SK-N-SH treated with all-trans-retinoic acid at 6 μM for 48 hours (cell line): ENCODE data around the gene SYT10.
"Not testable (repeated sequence)": the region's sequence is repeated elsewhere in the genome, so short reads cannot be mapped to it uniquely, and the experiment has no call there.

Experiments
- ATAC-seq: fragments of 200-7000 bp; cut with Tn5 transposase; 3 replicates; pipeline ENCODE4 v1.9.1; 2020; ENCODE audit warnings: mild to moderate bottlenecking, moderate library complexity
- ARNTL ChIP-seq: fragments of 450-650 bp; formaldehyde crosslinking; IDR thresholded peaks from 2 replicates; pipeline ENCODE4 v1.5.0; 2020; ENCODE audit warnings: low read depth, mild to moderate bottlenecking, moderate library complexity, borderline replicate concordance
- CSDC2 ChIP-seq: fragments of 250-450 bp; sonication (Bioruptor Pico); IDR thresholded peaks from 2 replicates; pipeline ENCODE4 v1.5.0; 2020; ENCODE audit warnings: mild to moderate bottlenecking, moderate library complexity
- ESRRG ChIP-seq: fragments of 250-450 bp; sonication (Bioruptor Pico); IDR thresholded peaks from 2 replicates; pipeline ENCODE4 v1.6.1; 2021; ENCODE audit warnings: mild to moderate bottlenecking
- GLIS3 ChIP-seq: fragments of 250-450 bp; sonication (Bioruptor Pico); IDR thresholded peaks from 2 replicates; pipeline ENCODE4 v1.5.0; 2020; ENCODE audit warnings: mild to moderate bottlenecking, moderate library complexity
- ISL1 ChIP-seq: fragments of 250-450 bp; sonication (Bioruptor Pico); IDR thresholded peaks from 2 replicates; pipeline ENCODE4 v2.1.2; 2022; ENCODE audit warnings: mild to moderate bottlenecking, moderate library complexity
- OSR1 ChIP-seq: fragments of 250-450 bp; sonication (Bioruptor Pico); IDR thresholded peaks from 2 replicates; pipeline ENCODE4 v1.8.0; 2022; ENCODE audit warnings: moderate library complexity, mild to moderate bottlenecking, inconsistent platforms
- POU6F1 ChIP-seq: fragments of 250-450 bp; sonication (Bioruptor Pico); IDR thresholded peaks from 2 replicates; pipeline ENCODE4 v1.8.0; 2021; ENCODE audit warnings: low read depth, mild to moderate bottlenecking, moderate library complexity, borderline replicate concordance
- PPARA ChIP-seq: fragments of 250-450 bp; sonication (Bioruptor Pico); IDR thresholded peaks from 2 replicates; pipeline ENCODE4 v1.5.0; 2020; ENCODE audit warnings: mild to moderate bottlenecking, borderline replicate concordance
- RARB ChIP-seq: fragments of 250-450 bp; sonication (Bioruptor Pico); IDR thresholded peaks from 2 replicates; pipeline ENCODE4 v1.8.0; 2021; ENCODE audit warnings: mild to moderate bottlenecking, moderate library complexity
- SNAI2 ChIP-seq: fragments of 250-450 bp; sonication (Bioruptor Pico); IDR thresholded peaks from 2 replicates; pipeline ENCODE4 v1.5.0; 2020; ENCODE audit warnings: mild to moderate bottlenecking, moderate library complexity
- TCF4 ChIP-seq: fragments of 250-450 bp; sonication (Bioruptor Pico); IDR thresholded peaks from 2 replicates; pipeline ENCODE4 v1.8.0; 2021; ENCODE audit warnings: mild to moderate bottlenecking, moderate library complexity, borderline replicate concordance
- TOX ChIP-seq: fragments of 250-450 bp; sonication (Bioruptor Pico); IDR thresholded peaks from 2 replicates; pipeline ENCODE4 v1.8.0; 2021; ENCODE audit warnings: mild to moderate bottlenecking, moderate library complexity, borderline replicate concordance
- ZC3H10 ChIP-seq: fragments of 250-450 bp; sonication (Bioruptor Pico); IDR thresholded peaks from 2 replicates; pipeline ENCODE4 v1.5.1; 2021; ENCODE audit warnings: mild to moderate bottlenecking, moderate library complexity
- ZFP3 ChIP-seq: fragments of 250-450 bp; sonication (Bioruptor Pico); IDR thresholded peaks from 2 replicates; pipeline ENCODE4 v1.5.0; 2020; ENCODE audit warnings: mild to moderate bottlenecking, moderate library complexity
- ZFP30 ChIP-seq: fragments of 450-650 bp; formaldehyde crosslinking; IDR thresholded peaks from 2 replicates; pipeline ENCODE4 v1.5.0; 2022; ENCODE audit warnings: mild to moderate bottlenecking, moderate library complexity
- ZNF565 ChIP-seq: fragments of 450-650 bp; formaldehyde crosslinking; conservative IDR thresholded peaks from 2 replicates; pipeline ENCODE4 v1.5.0; 2020; ENCODE audit warnings: low read depth, mild to moderate bottlenecking, moderate library complexity
- ZNF70 ChIP-seq: fragments of 450-650 bp; formaldehyde crosslinking; IDR thresholded peaks from 2 replicates; pipeline ENCODE4 v1.5.0; 2020; ENCODE audit warnings: mild to moderate bottlenecking, moderate library complexity
- ZNF8 ChIP-seq: fragments of 450-650 bp; formaldehyde crosslinking; IDR thresholded peaks from 2 replicates; pipeline ENCODE4 v1.5.0; 2020; ENCODE audit warnings: mild to moderate bottlenecking, moderate library complexity
- TF ChIP-seq, protein P1 (sequence below): fragments of 250-450 bp; sonication (Bioruptor Pico); IDR thresholded peaks from 2 replicates; pipeline ENCODE4 v1.5.0; 2020; ENCODE audit warnings: mild to moderate bottlenecking, moderate library complexity
- TF ChIP-seq, protein P2 (sequence below): fragments of 250-450 bp; sonication (Bioruptor Pico); IDR thresholded peaks from 2 replicates; pipeline ENCODE4 v1.5.1; 2021; ENCODE audit warnings: mild to moderate bottlenecking, moderate library complexity
- TF ChIP-seq, protein P3 (sequence below): fragments of 250-450 bp; sonication (Bioruptor Pico); IDR thresholded peaks from 2 replicates; pipeline ENCODE4 v1.5.1; 2020; ENCODE audit warnings: low read depth, mild to moderate bottlenecking, moderate library complexity

SYT10 gene

DNA sequence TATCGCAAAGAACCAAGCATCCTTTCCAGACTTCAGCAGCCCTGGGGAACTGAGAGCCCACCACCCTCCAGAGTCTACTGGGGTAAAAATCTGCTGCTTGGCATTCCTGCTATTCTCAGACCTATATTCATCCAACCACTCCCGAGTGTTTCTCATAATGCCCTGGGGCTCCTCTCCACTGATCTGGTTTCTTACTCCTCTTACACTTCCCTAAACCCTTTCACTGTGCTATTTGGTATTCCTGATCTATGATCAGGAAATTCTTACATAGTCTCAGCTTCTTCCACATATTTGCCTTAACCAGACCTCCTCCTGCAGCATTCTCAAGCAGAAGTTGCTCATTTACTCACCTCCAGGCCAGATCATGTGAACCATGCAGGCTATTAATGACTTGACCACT lies 82.4 kb downstream of the SYT10 start:
- TF ChIP-seq TCF4 (CRISPR knock-in tag) (no peak), ZNF565 (CRISPR knock-in tag) (no peak), ZNF70 (CRISPR knock-in tag) (no peak), POU6F1 (CRISPR knock-in tag) (no peak), ISL1 (CRISPR knock-in tag) (no peak), RARB (CRISPR knock-in tag) (no peak), ZFP3 (no peak), ARNTL (CRISPR knock-in tag) (no peak), ZNF8 (CRISPR knock-in tag) (no peak), PPARA (no peak), GLIS3 (CRISPR knock-in tag) (no peak), OSR1 (CRISPR knock-in tag) (no peak), SNAI2 (CRISPR knock-in tag) (no peak), ZC3H10 (no peak), ESRRG (CRISPR knock-in tag) (no peak), CSDC2 (no peak), TOX (CRISPR knock-in tag) (no peak)
- TF ChIP-seq, protein P1, sequence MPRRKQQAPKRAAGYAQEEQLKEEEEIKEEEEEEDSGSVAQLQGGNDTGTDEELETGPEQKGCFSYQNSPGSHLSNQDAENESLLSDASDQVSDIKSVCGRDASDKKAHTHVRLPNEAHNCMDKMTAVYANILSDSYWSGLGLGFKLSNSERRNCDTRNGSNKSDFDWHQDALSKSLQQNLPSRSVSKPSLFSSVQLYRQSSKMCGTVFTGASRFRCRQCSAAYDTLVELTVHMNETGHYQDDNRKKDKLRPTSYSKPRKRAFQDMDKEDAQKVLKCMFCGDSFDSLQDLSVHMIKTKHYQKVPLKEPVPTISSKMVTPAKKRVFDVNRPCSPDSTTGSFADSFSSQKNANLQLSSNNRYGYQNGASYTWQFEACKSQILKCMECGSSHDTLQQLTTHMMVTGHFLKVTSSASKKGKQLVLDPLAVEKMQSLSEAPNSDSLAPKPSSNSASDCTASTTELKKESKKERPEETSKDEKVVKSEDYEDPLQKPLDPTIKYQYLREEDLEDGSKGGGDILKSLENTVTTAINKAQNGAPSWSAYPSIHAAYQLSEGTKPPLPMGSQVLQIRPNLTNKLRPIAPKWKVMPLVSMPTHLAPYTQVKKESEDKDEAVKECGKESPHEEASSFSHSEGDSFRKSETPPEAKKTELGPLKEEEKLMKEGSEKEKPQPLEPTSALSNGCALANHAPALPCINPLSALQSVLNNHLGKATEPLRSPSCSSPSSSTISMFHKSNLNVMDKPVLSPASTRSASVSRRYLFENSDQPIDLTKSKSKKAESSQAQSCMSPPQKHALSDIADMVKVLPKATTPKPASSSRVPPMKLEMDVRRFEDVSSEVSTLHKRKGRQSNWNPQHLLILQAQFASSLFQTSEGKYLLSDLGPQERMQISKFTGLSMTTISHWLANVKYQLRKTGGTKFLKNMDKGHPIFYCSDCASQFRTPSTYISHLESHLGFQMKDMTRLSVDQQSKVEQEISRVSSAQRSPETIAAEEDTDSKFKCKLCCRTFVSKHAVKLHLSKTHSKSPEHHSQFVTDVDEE (CRISPR knock-in tag): no peak
- TF ChIP-seq, protein P2, sequence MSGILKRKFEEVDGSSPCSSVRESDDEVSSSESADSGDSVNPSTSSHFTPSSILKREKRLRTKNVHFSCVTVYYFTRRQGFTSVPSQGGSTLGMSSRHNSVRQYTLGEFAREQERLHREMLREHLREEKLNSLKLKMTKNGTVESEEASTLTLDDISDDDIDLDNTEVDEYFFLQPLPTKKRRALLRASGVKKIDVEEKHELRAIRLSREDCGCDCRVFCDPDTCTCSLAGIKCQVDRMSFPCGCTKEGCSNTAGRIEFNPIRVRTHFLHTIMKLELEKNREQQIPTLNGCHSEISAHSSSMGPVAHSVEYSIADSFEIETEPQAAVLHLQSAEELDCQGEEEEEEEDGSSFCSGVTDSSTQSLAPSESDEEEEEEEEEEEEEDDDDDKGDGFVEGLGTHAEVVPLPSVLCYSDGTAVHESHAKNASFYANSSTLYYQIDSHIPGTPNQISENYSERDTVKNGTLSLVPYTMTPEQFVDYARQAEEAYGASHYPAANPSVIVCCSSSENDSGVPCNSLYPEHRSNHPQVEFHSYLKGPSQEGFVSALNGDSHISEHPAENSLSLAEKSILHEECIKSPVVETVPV (CRISPR knock-in tag): no peak
- ATAC-seq: no peak

- no peak for TF ChIP-seq ZFP30
- TF ChIP-seq, protein P3, sequence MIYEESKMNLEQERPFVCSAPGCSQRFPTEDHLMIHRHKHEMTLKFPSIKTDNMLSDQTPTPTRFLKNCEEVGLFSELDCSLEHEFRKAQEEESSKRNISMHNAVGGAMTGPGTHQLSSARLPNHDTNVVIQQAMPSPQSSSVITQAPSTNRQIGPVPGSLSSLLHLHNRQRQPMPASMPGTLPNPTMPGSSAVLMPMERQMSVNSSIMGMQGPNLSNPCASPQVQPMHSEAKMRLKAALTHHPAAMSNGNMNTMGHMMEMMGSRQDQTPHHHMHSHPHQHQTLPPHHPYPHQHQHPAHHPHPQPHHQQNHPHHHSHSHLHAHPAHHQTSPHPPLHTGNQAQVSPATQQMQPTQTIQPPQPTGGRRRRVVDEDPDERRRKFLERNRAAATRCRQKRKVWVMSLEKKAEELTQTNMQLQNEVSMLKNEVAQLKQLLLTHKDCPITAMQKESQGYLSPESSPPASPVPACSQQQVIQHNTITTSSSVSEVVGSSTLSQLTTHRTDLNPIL (CRISPR knock-in tag): no peak
- TF ChIP-seq, protein P1 (CRISPR knock-in tag): no peak
- TF ChIP-seq ISL1 (CRISPR knock-in tag): no peak
- TF ChIP-seq GLIS3 (CRISPR knock-in tag): no peak
- TF ChIP-seq ZNF565 (CRISPR knock-in tag): no peak
- TF ChIP-seq CSDC2: no peak
- no peak for TF ChIP-seq SNAI2 (CRISPR knock-in tag)
- no peak for TF ChIP-seq ZFP3
- TF ChIP-seq ZNF70 (CRISPR knock-in tag): no peak
- TF ChIP-seq TCF4 (CRISPR knock-in tag): no peak
- TF ChIP-seq, all 23 proteins: peak for 0
- ATAC-seq: no peak
These were observed 89.8 kb downstream of the SYT10 start for GRCh38 chr12:33349791-33350190.

GRCh38 chr12:33331961-33332398 lies 107.6 kb downstream of the SYT10 start:
- not testable (repeated sequence) for ATAC-seq
